ENCODE data around the gene NBL1.
"Not testable (repeated sequence)": the region's sequence is repeated elsewhere in the genome, so short reads cannot be mapped to it uniquely, and the experiment has no call there.

The NBL1 gene

DNA sequence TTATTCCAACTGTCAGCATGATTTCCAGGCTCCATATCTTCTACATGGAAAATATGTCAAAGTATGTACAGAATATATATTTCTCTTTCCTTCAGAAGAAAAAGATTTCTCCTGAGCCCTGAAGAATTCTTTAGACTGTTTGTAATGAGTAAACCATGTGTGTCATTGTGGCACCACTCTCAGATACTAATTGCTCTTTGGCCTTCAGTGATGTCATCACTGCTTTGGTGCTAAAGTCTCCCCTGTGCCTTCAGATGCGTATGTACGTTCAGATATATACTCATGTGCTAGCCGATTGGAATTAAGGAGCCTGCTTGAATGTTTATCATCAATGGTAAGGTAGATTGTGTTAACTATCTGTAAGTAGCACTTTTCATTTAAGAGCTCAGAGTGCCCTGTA, 20.6 kb upstream of the NBL1 start:
- DNase-seq, result no peak

DNA sequence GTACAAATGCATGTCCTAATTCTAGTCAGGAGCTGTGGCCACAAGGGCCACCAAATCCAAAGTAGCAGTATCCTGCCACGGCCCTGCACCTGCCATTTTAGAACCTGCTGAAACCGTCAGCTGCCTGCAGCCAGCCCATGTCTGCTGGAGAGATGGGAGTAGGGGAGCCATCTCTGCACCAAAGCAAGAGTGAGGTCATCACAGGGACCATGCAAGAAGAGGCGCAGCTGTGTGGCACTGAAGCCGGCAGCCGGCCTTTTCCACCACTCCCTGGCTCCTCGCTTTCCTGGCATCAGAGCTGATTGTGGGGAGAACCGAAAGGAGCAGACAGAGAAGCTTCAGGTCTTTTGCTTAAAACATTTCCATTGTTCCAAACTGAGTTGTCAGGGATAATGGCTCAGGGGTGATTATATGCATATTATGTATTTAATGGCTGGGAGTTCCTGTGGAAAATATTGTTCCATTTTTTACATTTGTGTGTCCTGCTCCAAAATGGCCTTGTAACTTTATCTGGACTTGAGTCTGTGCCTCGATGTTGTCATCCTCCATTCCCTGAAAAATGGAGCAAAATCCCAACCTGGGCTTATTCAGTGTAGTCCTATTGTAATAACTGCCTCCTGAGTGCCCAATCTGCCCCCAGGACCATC, 18.7 kb upstream of the NBL1 start:
- DNase-seq, result no peak

DNA sequence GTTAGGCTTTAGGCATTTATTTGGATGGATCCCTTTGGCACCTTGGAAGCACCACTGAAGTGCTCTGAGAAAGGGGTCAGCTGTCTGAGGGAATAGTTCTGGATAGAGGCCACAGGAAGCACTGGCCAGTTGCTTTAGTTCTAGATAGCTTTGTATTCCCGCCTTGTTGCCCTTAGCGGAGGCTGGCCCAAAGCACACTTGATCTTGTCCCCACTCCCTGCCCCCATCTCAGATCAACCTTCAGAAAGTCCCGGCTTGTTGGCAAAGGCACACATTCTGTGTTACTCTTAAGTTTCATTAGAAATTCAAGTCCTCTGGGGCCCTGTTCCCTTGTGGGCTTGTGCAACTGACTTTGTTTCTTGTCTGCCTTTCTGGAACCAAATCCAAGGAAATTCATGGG, 15.2 kb upstream of the NBL1 start:
- no peak for DNase-seq

DNA sequence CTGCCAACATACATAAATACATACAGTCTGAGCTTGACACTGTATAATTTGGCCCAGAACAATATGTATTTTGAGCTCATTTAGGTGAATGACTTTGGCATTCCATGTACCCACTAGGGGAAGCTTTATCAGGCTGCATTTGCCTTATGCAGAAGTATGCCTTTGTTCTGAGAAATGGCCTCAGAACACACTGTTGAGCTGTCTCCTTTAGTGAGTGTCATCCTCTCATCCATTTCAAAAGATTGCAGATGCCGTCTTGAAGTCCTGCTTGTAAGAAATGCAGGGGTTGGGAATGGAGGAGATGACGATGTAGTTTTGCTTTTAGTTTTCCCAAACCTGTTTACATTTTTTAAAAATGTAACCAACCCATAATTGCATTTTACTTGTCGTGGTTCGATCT, 14.8 kb upstream of the NBL1 start:
- DNase-seq, result no peak

DNA sequence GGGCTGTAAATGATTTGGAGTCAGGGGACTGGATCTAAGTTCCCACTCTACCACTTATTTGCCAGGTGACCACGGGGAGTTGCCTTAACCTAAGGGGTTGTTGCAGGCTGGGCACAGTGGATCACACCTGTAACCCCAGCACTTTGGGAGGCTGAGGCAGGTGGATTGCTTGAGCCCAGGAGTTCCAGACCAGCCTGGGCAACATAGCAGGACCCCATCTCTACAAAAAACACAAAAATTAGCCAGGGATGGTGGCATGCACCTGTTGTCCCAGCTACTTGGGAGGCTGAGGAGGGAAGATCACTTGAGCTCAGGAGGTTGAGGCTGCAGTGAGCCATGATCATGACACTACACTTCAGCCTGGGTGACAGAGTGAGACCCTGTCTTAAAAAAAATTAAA, 13.9 kb upstream of the NBL1 start:
- DNase-seq, result not testable (repeated sequence)

DNA sequence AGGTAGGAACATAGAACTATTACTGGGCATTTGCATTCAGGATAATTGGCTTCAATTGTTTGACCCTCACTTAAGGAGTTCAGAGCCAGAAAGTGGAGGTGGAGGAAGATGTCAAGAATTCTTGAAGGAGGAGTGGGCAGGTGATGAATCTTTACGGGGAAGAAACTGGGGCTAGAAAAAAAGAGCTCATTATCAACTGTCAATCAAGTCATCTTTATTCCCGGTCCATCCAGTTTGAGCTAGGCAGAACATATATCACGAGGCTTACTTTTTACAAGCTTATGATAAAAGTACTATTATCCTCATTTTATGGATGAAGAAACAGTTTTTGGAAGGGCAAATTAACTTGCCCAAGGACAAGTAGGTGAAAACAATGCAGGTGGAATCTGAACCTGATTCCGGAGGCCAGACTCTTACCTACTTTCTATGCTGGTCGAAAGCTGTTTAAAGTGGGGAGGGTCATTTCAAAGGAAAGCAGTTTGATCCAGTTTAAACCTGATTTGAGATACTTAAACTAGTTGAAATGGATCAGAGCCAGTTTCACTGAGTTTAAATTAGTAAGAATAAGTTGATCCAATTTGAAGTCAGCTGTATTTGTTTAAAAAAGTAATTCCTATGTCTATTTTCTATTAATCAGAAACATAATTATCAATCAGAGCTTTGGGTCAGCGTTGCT, 13.3 kb upstream of the NBL1 start:
- DNase-seq, result no peak

DNA sequence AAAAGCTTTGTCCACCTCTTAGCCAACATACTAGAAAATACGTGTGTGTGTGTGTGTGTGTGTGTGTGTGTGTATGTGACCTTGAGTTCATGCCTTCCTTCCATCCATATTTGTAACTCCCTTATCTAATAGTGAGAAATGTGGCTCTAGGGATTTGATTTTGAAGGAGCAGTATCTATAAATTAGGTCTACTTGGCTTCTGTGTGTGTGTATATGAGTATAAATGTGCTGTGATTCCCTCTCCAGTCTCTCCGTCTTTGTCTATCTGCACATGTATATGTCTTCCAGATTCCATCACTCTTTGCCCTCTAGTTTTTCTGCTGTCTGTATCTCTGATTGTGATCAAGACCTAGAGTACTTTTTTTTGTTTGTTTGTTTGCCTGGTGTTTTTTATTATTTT, 11.9 kb upstream of the NBL1 start:
- DNase-seq, result no peak

DNA sequence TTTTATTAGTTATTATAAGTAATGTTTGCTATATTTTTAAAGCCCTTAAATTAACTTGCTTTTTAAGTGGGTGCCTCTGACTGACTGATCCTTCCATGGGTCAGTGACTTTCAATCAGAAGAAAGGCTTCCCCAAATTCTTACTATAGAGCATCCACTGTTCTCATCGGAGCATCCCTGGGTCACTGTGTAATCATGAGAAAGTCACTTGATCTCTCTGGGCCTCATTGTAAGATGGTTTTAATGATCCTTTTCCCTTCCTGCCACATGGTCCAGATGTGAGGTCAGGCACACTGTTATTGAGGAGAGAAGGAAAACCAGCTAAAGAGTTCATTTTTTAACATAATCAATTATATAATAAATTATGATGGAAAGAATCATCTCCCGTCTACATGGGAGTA, 11.0 kb upstream of the NBL1 start:
- DNase-seq, result no peak

DNA sequence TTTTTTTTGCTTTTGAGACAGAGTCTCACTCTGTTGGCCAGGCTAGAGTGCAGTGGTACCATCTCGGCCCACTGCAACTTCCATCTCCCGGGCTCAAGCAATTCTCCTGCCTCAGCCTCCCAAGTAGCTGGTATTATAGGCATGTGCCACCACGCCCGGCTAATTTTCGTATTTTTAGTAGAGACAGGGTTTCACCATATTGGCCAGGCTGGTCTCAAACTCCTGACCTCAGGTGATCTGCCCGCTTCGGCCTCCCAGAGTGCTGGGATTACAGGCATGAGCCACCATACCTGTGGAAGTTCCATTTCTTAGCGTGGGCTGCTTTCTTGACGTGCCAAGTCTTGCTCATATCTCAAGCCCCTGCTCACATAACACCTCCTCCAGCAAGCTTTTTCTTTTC, 9.0 kb upstream of the NBL1 start:
- not testable (repeated sequence) for DNase-seq

DNA sequence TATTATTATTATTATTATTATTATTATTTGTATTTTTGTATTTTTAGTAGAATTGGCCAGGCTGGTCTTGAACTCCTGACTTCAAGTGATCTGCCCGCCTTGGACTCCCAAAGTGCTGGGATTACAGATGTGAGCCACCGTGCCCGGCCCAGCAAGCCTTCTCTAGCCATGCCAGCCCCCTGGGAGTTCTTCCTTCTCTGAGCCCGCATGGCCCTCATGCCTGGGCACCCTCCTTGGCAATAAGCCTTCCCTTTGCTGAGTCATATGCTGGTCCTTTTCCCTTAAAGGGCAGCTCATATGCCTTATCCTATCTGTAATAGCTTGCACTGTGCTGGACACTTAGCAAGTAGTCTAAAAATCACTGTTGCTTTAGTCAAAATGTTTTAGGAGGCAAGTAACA, 8.5 kb upstream of the NBL1 start:
- DNase-seq, result no peak

DNA sequence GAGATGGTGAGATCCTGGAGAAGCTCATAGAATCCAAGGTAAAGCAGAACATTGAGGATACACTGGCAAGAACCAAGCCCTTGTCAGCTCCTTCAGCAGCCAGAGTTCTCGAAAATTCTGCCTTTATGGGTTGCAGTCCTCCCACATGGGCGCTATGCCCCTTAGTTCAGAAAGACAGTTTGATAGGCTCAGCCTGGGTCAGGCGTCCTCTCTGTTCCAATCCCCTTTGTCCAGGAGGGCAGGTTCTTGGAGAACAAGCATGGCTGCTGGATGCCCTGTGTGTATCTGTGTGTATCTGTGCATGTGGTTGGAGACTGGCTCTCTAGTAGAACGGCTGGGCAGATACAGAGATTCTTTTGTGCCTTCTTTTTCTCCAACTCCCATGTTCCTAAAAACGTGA, 8.0 kb upstream of the NBL1 start:
- DNase-seq, result no peak

DNA sequence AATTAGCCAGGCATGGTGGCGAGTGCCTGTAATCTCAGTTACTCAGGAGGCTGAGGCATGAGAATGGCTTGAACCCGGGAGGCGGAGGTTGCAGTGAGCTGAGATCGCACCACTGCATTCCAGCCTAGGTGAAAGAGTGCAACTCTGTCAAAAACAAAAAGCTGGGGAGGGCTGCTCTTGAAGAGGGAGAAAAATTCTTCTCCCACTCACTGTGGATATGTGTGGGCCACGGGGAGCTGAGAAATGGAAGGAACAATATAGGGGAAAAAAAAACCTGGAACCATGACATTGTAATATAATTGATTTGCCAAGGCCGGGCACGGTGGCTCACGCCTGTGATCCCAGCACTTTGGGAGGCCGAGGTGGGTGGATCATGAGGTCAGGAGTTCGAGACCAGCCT, 7.4 kb upstream of the NBL1 start:
- DNase-seq, result not testable (repeated sequence)

DNA sequence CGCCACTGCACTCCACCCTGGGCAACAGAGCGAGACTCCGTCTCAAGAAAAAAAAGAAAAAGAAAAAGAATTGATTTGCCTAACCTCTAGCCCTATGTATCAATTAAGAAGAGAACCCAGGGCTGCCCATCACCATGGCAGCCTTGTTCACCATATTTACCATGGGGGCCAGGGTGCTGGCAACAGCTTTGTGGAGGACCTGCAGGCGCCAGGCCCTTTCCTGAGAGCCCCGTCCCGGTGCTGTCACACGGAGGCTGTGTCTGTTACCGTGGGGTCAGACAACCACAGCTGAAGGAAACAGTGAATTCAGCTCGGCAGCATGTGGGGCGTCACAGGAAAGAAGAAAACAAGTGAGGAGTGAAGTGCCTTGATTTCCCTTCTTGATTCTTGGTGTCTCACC, 6.5 kb upstream of the NBL1 start:
- no peak for DNase-seq

DNA sequence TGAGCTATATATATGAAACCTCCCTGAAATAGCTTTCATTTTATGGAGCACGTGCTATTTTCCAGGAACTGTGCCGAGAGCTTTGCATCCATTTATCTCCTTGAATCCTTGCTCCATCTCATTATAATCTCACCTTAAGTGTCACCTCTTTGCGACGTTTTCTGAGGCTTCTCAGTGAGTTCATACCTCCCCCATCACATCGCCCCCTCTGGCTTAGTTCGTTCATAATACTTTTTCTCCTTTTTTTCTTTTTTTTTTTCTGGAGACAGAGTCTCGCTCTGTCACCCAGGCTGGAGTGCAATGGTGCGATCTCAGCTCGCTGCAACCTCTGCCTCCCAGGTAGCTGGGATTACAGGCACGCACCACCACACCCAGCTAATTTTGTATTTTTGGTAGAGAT, 4.9 kb upstream of the NBL1 start:
- DNase-seq, result not testable (repeated sequence)

DNA sequence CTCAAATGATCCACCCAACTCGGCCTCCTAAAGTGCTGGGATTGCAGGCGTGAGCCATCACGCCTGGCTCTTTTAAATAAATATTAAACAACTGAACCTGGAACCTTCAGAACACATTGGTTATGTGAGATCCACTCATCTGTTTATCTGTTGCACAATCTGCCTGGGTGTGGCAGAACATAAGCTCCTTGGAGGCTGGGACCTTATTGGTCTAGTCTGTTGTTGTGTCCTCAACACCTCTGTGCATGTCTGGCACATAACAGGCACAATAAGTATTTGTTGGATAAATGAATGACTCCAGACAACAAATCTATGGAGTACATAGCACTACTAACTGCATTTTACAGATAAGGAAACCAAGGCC, 4.1 kb upstream of the NBL1 start:
- no peak for DNase-seq

DNA sequence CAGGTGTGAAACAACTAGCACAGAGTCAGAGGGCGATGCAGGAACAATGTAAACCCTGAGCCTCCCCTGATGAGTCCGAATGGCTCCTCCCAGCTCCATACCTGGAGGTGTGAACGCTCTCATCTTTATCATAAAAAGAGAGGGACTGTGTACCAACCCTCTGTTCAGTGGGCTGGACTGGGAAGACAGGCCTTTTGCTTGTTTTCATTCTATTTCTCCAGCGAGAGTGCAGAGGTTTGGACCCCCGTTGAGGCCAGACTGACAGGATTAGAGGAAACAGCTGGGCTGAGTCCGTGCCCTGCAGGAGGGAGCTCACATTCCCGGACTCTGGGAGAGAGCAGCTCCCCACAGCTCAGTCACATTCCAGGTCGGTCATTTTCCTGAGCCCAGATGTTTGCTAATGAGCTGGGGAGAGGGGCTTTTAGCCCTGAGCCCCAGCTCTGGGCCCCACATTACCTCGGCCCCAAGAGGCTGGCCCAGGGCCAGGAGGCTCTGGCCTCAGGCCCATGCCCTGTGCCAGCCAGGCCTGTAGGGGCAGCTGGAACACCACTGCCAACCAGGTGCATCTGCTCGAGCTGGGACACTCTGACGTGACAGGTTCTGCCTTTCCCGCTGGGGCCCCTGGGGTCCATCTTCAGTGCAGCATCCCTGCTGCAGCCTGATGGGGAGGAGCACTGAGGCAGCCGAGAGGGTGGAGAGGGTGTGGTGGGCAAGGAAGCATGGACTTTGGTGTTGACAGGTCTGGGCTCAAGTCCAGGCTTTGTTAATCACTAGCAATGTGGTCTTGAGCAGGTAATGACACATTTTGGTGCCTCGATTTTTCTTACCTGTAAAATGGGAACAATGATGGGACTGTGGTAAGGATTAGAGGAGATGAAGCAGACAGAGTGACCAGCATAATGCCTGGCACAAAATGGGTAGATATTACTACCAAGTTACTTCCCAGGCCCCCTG, 3.5 kb upstream of the NBL1 start:
- DNase-seq, result peak; percentile 65

DNA sequence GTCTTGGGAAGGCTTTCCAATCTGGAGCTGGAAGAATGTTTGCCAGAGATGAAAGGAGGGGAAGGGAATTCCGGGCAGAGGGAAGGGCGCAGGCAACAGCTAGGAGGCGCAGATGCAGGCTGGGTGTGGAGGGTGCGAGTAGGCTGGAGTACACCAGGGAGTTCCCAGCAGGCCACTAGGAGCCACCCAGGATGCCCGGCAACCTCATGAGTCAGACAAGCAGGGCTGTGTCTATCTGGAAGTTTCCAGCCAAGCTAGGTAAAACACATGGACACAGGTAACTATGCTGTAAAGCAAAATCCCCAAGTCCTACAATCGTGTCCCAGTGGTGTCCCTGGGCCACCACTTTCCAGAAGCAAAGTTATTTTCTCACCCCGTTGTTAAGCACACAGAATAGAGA, 990 bp upstream of the NBL1 start:
- no peak for DNase-seq

DNA sequence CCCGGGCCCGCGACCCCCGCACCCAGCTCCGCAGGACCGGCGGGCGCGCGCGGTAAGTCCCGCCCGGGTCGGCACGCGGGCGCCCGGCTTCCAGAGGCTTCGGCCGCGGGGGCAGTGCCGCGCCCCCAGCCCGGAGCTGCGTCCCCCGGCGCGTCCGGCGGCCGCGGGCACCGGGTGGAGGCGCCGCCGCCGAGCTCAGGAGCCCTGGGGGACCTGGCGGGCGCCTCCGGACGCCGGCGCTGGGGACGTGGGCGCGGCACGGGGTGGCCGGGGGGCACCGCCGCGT, 227 bp downstream of the NBL1 start:
- DNase-seq, result no peak

DNA sequence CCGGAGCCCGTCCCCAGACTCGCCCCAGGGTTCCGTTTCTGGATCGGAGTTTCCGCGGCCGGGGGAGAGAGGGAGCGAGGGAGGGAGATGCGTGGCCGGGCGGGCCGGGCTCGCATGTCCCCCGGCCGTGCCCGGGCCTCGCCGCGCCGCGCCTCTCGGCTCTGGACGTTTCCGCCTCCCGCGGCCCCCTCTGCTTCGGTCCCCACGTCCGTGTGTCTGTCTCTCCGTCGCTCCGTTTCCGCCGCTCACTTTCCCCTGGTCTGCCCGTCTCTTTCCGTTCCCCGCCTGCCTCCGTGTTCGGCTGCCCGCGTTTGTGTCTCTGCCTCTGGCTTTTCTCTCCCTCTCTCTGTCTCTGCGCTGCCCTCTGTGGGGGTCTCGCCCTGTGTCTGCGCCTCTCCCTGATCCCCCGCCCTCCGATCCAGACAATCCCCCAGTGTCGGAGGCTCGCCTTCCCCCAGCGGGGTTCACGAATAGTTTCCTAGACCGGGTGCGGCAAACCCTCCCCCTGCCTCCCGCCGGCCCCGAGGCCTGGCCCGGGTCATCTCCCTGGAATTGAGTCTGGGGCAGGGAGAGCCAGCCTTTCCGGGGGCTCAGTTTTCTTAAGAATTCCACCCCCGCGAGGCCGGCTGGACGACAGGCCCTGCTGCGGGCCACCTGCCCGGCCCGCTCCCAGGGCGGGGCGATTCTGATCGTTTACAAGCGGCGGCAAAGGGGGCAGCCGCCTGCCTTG, 735 bp downstream of the NBL1 start:
- no peak for DNase-seq

DNA sequence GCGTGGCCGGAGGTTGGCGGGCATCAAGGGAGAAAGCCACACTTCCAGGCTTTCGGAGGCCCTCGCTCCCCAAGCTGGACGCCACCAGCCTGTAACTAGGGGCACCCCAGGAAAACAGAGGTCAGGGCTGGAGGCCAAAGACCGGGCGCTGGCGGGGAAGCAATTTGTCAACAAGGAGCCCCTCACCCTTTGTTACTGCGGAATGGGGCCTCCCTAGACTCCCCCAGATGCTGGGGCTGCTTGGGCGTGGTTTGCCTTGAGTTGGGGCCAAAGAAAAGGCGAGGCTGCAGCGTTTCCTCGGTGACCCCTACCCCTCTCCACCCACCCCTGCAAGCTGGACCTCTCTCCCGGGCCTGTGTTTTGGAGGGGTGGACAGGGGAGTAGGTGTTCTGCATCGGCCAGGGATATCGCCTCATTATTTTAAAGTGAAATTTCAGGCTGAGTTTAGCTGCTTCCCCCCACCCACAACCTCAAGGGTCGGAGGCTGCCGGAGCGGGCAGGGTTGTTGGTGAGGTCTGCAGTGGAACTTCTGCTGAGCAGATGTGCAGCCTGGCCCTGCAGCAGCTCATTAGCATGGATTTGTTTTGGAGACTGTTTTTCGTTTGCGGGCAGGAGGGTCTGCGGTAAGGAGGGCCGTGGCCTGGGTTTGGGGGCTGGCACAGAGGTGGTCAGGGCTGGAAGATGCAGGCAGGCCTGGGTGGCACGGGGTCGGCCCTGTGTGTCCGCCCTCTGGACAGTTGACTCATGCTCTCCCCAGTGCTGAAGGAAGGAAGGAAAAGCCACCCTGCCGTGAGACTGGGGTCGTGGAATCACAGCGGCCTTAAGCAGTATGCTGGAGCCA, 1.5 kb downstream of the NBL1 start:
- no peak for DNase-seq

DNA sequence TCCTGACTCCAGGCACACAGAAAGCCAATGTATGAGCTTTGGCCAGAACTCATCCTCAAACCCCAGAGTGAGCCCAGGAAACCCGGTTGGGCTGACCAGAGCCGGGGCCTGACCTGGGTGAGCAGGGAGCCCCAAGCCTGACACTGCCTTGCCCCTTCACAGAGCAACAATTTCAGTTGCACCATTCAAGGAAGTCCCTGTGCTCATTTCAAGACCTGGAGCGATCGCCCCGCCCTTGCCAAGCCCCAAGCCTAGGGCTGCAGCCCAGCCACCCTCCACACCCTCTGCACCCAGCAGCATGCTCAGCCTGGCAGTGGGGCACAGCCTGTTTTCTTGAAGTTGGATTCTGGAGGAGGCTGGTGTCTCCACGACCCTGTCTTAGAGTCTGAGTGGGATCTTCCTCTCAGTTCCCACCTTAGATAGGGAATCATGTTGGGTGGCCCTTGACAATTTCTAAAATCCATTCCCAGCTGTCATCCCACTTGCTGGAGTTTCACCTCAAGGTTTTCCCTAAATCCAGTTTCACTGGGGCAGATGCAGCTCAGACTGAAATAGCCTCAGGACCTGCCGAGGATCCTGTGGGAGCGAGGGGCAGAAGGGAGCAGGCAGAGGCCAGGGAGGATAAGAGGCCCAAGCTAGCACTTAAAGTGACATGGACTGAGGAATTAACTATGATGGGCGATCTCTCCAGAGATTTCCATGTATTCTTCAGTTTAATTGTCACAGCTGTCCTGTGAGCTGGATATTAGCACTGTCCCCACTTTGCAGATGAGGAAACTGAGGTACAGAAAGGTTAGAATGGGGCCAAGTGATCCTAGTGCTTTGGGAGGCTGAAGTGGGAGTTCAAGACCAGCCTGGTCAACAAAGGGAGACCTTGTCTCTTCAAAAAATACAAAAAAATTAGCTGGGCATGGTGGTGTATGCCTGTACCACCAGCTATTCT, 2.5 kb downstream of the NBL1 start:
- no peak for DNase-seq
